HG03521 (cell line): ENCODE data around the gene USP24.
A peak's percentile ranks its signal among the peaks of the same experiment; 100 is the strongest.
"Not testable (repeated sequence)": the region's sequence is repeated elsewhere in the genome, so short reads cannot be mapped to it uniquely, and the experiment has no call there.

Experiments
- ATAC-seq: cut with Tn5 transposase; IDR thresholded peaks from one replicate; pipeline ENCODE4 v1.9.1; 2021; ENCODE audit warnings: mild to moderate bottlenecking, moderate library complexity; ENCODE audit not compliant: unreplicated experiment

USP24 gene

DNA sequence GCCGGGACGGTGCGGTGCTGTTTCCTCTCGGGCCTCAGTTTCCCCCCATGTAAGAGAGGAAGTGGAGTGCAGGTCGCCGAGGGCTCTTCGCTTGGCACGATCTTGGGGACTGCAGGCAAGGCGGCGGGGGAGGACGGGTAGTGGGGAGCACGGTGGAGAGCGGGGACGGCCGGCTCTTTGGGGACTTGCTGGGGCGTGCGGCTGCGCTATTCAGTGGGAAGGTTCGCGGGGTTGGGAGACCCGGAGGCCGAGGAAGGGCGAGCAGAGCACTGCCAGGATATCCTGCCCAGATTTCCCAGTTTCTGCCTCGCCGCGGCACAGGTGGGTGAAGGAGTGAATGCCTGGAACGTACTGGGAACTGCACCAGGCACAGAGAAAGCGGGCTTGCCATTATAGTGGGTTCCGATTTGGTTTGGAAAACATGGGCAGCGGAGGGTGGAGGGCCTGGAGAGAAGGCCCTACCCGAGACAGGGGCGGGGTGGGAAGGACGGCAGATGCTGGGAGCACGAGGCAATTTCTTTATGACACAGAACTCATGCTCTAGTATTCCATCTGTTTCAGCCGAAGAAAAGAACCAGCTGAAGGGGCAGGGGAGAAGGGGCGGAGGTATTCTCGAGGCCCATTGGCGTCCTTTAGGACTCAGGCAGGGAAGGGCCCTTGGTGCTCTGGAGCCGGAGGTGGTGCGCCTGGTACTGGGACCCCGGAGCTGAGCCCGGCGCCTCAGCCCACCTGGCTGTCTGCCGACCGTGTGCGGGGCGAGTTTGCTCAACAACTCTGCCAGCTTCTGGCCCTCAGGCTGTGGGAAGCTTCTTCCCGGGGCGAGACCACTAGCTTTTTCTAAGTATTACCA, 174.9 kb downstream of the USP24 start:
- ATAC-seq, result no peak

GRCh38 chr1:55039342-55040082, 175.7 kb downstream of the USP24 start, which contains the start of gene PCSK9:
Gene PCSK9 (plus strand): TSS chr1:55039548. CDS start chr1:55039838, 290 bp downstream.
- no peak for ATAC-seq

DNA sequence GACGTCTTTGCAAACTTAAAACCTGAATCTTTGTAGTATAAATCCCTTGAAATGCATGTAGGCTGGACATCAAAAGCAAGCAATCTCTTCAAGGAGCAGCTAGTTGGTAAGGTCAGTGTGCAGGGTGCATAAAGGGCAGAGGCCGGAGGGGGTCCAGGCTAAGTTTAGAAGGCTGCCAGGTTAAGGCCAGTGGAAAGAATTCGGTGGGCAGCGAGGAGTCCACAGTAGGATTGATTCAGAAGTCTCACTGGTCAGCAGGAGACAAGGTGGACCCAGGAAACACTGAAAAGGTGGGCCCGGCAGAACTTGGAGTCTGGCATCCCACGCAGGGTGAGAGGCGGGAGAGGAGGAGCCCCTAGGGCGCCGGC, 176.2 kb downstream of the USP24 start:
- no peak for ATAC-seq

- no peak for ATAC-seq
Observed at GRCh38 chr1:55038552-55038838, 176.7 kb downstream of the USP24 start.

- no peak for ATAC-seq
Observed at GRCh38 chr1:55037733-55038551, 177.2 kb downstream of the USP24 start.

- no peak for ATAC-seq
Observed at GRCh38 chr1:55035904-55036303, 179.3 kb downstream of the USP24 start.

DNA sequence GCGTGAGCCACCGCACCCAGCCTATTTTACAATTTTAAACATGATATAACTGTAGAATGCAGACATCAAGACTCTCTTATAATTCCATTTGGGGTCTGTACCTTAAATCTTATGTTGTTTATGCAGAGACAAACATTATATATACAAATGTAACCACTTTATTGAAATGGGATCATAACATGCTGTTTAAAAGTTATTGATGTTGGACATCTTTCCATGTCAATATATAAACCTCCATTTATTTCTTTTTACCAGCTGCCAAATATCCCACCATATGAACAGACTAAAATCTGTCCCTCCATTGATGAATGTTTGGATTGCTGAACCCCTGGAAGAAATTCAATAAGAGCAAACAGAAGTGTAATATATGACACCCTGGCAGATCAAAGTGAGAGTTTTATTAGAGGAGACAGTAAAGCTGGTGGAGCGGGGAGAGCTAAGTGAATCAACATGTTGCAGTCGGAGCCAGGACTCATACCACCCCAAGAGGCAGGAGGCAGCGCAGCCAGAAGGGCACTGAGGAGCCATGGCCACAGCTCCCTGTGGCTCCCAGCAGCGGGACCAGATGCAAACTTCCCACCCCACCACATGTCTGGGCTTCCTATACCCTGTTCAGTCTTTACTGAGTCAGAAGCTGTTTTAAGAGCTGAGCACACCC, 180.6 kb downstream of the USP24 start:
- ATAC-seq, result no peak

DNA sequence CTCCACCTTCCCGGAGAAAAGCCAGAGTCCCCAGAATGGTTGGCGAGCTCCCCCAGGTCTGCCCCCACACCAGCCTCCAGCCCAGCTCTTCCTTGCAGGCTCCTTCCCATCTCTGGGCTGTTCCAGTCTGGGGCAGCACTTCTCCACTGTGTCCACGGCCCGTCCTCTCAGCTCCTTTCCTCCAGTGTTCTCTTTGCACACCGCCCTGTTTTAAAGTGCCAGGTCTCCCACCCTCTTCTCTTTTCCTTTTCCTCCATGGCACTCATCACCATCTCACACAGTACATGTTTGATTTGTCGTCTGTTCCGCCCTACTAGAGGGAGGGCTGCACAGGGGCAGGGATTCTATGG, 181.9 kb downstream of the USP24 start:
- ATAC-seq, result no peak

- not testable (repeated sequence) for ATAC-seq
Observed at GRCh38 chr1:55031098-55031497, 184.1 kb downstream of the USP24 start.

GRCh38 chr1:55026682-55027081, 188.5 kb downstream of the USP24 start:
- ATAC-seq, result not testable (repeated sequence)

- ATAC-seq, result not testable (repeated sequence)
Observed at GRCh38 chr1:55024163-55024562, 191.0 kb downstream of the USP24 start.

DNA sequence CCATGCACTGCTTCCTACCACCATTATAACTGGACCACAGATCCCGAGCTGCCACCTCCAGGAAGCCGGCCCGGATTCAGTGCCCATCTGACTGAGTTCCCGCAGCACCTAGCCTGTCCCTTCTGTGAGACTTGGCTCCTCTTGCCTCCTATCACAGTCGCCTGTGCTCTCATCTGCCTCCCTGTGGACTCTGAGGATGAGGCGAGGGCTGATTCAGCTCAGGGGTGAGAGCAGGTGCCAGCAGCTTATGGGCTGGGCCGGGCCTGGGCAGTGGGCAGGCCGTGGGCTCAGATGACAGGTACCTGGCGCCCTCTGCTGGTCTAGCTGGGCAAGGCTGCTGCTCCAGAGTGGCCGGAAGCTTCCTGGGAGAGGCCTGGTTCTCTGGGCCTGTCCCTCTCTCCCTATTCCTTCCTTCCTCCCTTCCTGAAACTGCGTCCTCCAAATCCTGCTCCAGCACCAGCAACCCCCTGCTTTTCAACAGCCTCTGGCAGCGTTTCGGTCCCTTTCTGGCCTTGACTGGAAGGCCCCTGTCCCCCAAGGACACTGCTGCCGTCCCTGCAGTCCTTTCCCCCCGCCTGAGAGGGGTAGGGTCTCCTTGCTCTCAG, 193.1 kb downstream of the USP24 start:
- ATAC-seq, result peak; percentile 87

DNA sequence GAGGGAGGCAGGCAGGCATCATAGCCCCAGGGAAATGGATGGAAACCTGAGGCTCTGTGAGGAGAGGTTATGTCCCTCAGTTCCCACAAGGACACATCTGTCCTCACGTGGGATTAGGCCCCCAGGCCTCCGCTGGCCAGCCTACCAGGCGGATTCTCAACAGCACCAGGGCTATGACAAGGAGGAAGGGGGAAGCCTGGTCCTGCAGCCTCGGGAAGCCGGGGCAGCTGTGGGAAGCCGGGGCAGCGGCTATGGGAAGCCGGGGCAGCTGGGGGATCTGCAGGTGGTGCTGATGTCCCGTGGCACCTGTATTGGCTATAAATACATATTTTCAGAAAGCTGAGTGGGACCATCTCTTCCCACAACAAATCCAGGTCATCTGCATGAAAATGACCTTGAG, 196.8 kb downstream of the USP24 start:
- no peak for ATAC-seq
